Measurements from ENCODE around the gene TRIM67.

The TRIM67 gene

GRCh38 chr1:231238298-231238697, 76.4 kb downstream of the TRIM67 start:
- peaks cover 53% of the 10 kb centered on the region for H3K79me2 ChIP-seq (ENCODE audit: insufficient read depth, low read length)
- H2AFZ ChIP-seq (ENCODE audit: low read depth, low read length, severe bottlenecking), result no peak overlapping the region
- no peaks in the 10 kb centered on the region; the same call in 1 of the 2 replicates for H3K36me3 ChIP-seq (ENCODE audit: low read length)
- H3F3A ChIP-seq (ENCODE audit: insufficient read depth), result no peaks in the 10 kb centered on the region
- no peak overlapping the region for H3K9ac ChIP-seq (ENCODE audit: low read length)
- H3K9me2 ChIP-seq (replicated peaks; ENCODE audit: insufficient read depth, low read length), result no peaks in the 10 kb centered on the region
- TF ChIP-seq, protein P1, sequence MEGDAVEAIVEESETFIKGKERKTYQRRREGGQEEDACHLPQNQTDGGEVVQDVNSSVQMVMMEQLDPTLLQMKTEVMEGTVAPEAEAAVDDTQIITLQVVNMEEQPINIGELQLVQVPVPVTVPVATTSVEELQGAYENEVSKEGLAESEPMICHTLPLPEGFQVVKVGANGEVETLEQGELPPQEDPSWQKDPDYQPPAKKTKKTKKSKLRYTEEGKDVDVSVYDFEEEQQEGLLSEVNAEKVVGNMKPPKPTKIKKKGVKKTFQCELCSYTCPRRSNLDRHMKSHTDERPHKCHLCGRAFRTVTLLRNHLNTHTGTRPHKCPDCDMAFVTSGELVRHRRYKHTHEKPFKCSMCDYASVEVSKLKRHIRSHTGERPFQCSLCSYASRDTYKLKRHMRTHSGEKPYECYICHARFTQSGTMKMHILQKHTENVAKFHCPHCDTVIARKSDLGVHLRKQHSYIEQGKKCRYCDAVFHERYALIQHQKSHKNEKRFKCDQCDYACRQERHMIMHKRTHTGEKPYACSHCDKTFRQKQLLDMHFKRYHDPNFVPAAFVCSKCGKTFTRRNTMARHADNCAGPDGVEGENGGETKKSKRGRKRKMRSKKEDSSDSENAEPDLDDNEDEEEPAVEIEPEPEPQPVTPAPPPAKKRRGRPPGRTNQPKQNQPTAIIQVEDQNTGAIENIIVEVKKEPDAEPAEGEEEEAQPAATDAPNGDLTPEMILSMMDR (IDR thresholded peaks at IDR 0.05; ENCODE audit: insufficient read depth, low read length, poor library complexity, severe bottlenecking), result no peak
- no peak for TF ChIP-seq EZH2phosphoT487 (conservative IDR thresholded peaks at IDR 0.05; ENCODE audit: low read length)
- H4K20me1 ChIP-seq (ENCODE audit: low read depth, low read length), result no peaks in the 10 kb centered on the region
- H3K4me3 ChIP-seq (ENCODE audit: insufficient read depth, low read length, poor library complexity, severe bottlenecking), result no peak overlapping the region
- H3K27ac ChIP-seq (ENCODE audit: low read depth, low read length), result no peak overlapping the region
- no peaks in the 10 kb centered on the region for H3K9me3 ChIP-seq (ENCODE audit: insufficient read depth, low read length)
- H3K27me3 ChIP-seq (ENCODE audit: low read length), result no peaks in the 10 kb centered on the region
- H3K4me2 ChIP-seq (ENCODE audit: low read depth, low read length, poor library complexity, severe bottlenecking), result no peak overlapping the region

GRCh38 chr1:231240531-231240882, 78.6 kb downstream of the TRIM67 start:
- Histone ChIP-seq H3K4me2 (ENCODE audit: low read depth, low read length, poor library complexity, severe bottlenecking) (peak overlapping the region; percentile 64), H3K36me3 (ENCODE audit: low read length) (no peaks in the 10 kb centered on the region; the same call in 1 of the 2 replicates), H3K79me2 (ENCODE audit: insufficient read depth, low read length) (peaks cover 63% of the 10 kb centered on the region), H4K20me1 (ENCODE audit: low read depth, low read length) (no peaks in the 10 kb centered on the region), H2AFZ (ENCODE audit: low read depth, low read length, severe bottlenecking) (peak overlapping the region; percentile 84), H3K9me3 (ENCODE audit: insufficient read depth, low read length) (no peaks in the 10 kb centered on the region), H3K4me3 (ENCODE audit: insufficient read depth, low read length, poor library complexity, severe bottlenecking) (peak overlapping the region; percentile 92), H3K9me2 (replicated peaks; ENCODE audit: insufficient read depth, low read length) (no peaks in the 10 kb centered on the region), H3K27me3 (ENCODE audit: low read length) (no peaks in the 10 kb centered on the region), H3F3A (ENCODE audit: insufficient read depth) (no peaks in the 10 kb centered on the region), H3K27ac (ENCODE audit: low read depth, low read length) (peak overlapping the region; percentile 44), H3K9ac (ENCODE audit: low read length) (peak overlapping the region; percentile 80)
- TF ChIP-seq, protein P1 (IDR thresholded peaks at IDR 0.05; ENCODE audit: insufficient read depth, low read length, poor library complexity, severe bottlenecking), result no peak
- no peak for TF ChIP-seq EZH2phosphoT487 (conservative IDR thresholded peaks at IDR 0.05; ENCODE audit: low read length)

DNA sequence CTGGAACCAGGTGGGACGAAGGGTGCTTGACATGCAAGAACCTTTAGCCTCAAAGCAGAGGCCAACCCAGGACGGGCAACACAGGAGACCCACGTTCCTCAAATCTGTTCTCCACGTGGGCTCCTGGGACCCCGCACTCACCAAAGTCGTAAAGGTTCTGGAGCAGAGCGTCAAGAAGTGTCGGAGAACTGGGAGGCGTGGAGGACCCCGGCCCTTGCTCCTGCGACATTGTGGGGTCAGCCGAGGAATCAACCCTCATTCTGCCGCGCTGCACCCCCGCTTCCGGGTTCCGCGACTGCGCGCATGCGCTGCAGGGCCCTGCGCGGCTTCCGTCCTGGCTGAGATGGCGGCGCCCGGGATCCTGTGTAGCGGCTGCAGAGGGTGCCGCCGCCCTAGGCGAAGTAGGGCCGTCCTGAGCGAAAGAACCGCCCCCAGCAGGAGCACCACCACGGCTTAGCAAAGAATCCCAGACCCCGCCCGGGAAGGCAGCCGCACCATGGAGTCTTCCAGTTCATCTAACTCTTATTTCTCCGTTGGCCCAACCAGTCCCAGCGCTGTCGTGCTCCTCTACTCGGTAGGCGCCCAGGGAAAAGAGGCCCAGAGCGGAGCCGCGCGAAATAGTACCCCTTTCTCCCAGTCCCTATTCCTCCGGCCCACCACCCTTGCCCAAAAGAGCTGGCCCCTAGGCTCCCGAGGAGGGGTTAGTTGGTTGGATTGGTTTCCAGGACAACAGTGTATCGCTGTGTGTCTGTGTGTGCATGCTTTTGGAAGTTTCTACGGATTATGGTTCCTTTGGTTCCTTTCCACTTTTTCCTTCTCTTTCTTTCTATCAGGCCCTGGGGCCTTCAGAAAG, 79.3 kb downstream of the TRIM67 start, which contains the start of gene GNPAT:
Gene GNPAT (plus strand): TSS at position 330 of the 853 bp plus-strand sequence. CDS start 167 bp downstream, at position 497.
- Histone ChIP-seq H3K27me3 (ENCODE audit: low read length) (no peaks in the 10 kb centered on the region), H3K9me2 (replicated peaks; ENCODE audit: insufficient read depth, low read length) (no peaks in the 10 kb centered on the region), H3K27ac (ENCODE audit: low read depth, low read length) (peak within 1 kb of the TSS; percentile 44), H3K4me2 (ENCODE audit: low read depth, low read length, poor library complexity, severe bottlenecking) (peak within 1 kb of the TSS; percentile 84), H3K79me2 (ENCODE audit: insufficient read depth, low read length) (peaks cover 63% of the 10 kb centered on the region), H3K9me3 (ENCODE audit: insufficient read depth, low read length) (no peaks in the 10 kb centered on the region), H3F3A (ENCODE audit: insufficient read depth) (no peaks in the 10 kb centered on the region), H3K4me3 (ENCODE audit: insufficient read depth, low read length, poor library complexity, severe bottlenecking) (peak within 1 kb of the TSS; percentile 92), H3K9ac (ENCODE audit: low read length) (peak within 1 kb of the TSS; percentile 80), H2AFZ (ENCODE audit: low read depth, low read length, severe bottlenecking) (peak within 1 kb of the TSS; percentile 84), H3K36me3 (ENCODE audit: low read length) (no peaks in the 10 kb centered on the region; the same call in 1 of the 2 replicates), H4K20me1 (ENCODE audit: low read depth, low read length) (no peaks in the 10 kb centered on the region)
- TF ChIP-seq, protein P1 (IDR thresholded peaks at IDR 0.05; ENCODE audit: insufficient read depth, low read length, poor library complexity, severe bottlenecking), result no peak
- no peak for TF ChIP-seq EZH2phosphoT487 (conservative IDR thresholded peaks at IDR 0.05; ENCODE audit: low read length)
